OCI-LY7 (cell line): Measurements from ENCODE around the gene HOXA1.

ENCODE experiments used
- CTCF ChIP-seq: fragments of 200-600 bp; sonication (generic); conservative IDR thresholded peaks from 2 replicates; pipeline ENCODE4 v1.5.1; 2014; ENCODE audit warnings: mild to moderate bottlenecking, antibody characterized with exemption, low read length, moderate library complexity, mixed read lengths
- EZH2phosphoT487 ChIP-seq: fragments of 200-600 bp; sonication (generic); IDR thresholded peaks from 2 replicates; pipeline ENCODE4 v1.6.1; 2018; ENCODE audit warnings: low read depth, borderline replicate concordance, mild to moderate bottlenecking, mixed run types, antibody characterized with exemption, low read length, moderate library complexity, mixed read lengths

GRCh38 chr7:27112361-27112760 is 16.6 kb upstream of the HOXA1 start:
- TF ChIP-seq CTCF (no peak), EZH2phosphoT487 (no peak)
